Left ventricle myocardium superior (tissue), 1 donor: Measurements from ENCODE around the gene HAL. TPM values are rescaled to one million over a fixed set of nuclear protein-coding genes. Genes with fewer than 3 reads are reported as not detected.

ENCODE experiments used
- ATAC-seq: fragments of 200-7000 bp; cut with Tn5 transposase; one replicate; pipeline ENCODE4 v1.9.1; 2020; ENCODE audit warnings: mild to moderate bottlenecking, moderate library complexity
- DNase-seq: peaks from one replicate; pipeline ENCODE4 v3.0.0-alpha.2; 2020
- intact Hi-C: fragments of 100-400 bp; cut with micrococcal nuclease; formaldehyde crosslinking; loops from one replicate; pipeline ENCODE4 v1.11.0; 2022
- long read RNA-seq: library from polyadenylated mRNA; unstranded; transcript quantifications from one replicate; pipeline ENCODE4 v2.0.0, GENCODE V29; 2021
- total RNA-seq: library from RNA; stranded (reverse); fragmentation: NEBNext Ultra II Directional; extraction: Animal tissue kit (Norgen Biotek cat#: 25700); gene quantifications from one replicate; pipeline ENCODE4 v1.2.1, GENCODE V29; 2021
- donor health status: DM: no; HTN: yes; CAD: no; lungs with severe emphysema.

HAL gene, protein sequence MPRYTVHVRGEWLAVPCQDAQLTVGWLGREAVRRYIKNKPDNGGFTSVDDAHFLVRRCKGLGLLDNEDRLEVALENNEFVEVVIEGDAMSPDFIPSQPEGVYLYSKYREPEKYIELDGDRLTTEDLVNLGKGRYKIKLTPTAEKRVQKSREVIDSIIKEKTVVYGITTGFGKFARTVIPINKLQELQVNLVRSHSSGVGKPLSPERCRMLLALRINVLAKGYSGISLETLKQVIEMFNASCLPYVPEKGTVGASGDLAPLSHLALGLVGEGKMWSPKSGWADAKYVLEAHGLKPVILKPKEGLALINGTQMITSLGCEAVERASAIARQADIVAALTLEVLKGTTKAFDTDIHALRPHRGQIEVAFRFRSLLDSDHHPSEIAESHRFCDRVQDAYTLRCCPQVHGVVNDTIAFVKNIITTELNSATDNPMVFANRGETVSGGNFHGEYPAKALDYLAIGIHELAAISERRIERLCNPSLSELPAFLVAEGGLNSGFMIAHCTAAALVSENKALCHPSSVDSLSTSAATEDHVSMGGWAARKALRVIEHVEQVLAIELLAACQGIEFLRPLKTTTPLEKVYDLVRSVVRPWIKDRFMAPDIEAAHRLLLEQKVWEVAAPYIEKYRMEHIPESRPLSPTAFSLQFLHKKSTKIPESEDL
- 0.27 TPM for total RNA-seq
- long read RNA-seq = 0 reads

DNA sequence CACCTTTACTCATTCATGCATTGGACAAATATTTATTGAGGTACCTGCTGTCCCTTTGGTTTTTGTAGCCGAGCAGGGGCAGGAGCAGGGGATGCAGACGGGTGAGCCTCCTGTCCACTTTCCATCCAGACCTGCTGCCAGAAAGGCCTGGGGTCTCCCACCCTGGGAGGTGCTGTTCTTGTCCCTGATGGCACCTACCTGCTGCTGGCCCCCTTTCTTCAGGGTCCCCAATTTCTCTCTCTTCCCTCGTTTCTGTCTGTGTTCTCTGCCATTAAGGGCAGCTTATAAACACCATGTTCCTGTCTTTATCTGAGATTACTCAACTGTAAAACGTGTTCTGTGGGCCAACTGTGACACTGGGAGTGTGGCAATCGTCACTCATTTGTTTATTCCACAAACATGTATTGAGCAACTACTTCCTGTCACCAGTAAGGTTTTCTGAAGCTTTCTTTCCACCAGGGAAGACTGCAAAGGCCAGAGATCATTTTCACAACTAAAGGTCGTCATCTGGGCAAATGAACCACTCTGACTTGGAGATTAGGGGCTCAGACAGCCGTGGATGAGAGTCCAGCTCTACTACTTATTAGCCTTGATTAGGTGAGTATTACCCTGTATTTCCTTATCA is at the start of gene HAL:
HAL (minus strand) TSS at position 311 of the 625 bp plus-strand sequence. CDS start 434 bp downstream, outside the sequence.
- DNase-seq (peak; percentile 32), ATAC-seq (peak; percentile 58)
- intact Hi-C loops = loop anchor here (10.0 kb wide), 1 partner anchor 171 kb away; no protein-coding TSS in a partner anchor

DNA sequence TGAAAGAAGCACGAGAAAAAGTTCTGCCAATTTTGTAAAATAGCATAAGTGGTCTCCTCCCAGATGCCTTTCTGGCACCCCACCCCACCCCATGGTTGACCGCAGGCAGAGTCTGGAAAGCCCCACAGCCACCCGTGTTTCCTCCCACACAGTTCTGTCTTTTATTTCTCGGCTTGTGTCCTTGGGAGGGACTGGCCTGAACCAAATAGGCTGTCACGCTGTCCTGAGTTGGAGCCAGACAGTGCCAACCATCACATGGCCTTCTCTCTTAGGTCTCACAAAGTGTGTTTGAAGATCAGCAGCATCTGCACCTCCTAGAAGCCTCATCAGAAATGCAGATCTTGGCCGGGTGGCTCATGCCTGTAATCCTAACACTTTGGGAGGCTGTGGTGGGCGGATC is 49.4 kb upstream of the HAL start:
- ATAC-seq (no peak), DNase-seq (no peak)
- intact Hi-C loops = no loop called here

DNA sequence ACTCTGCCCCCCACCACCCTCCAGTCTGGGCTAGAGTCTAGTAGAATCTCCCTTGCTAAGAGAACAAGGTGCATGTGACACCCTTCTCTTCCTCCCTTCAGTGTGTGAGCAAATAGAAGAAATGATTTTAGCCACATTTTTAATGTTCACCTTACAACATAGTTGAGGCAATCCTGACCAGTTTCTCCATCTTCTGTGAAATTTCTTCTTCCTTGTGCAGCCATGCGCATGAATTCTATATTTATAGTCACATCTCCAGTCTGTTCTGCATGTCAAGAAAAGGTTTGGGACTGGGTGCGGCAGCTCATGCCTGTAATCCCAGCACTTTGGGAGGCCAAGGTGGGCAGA is 48.8 kb upstream of the HAL start:
- ATAC-seq = no peak
- DNase-seq = no peak
- intact Hi-C loops = no loop called here

DNA sequence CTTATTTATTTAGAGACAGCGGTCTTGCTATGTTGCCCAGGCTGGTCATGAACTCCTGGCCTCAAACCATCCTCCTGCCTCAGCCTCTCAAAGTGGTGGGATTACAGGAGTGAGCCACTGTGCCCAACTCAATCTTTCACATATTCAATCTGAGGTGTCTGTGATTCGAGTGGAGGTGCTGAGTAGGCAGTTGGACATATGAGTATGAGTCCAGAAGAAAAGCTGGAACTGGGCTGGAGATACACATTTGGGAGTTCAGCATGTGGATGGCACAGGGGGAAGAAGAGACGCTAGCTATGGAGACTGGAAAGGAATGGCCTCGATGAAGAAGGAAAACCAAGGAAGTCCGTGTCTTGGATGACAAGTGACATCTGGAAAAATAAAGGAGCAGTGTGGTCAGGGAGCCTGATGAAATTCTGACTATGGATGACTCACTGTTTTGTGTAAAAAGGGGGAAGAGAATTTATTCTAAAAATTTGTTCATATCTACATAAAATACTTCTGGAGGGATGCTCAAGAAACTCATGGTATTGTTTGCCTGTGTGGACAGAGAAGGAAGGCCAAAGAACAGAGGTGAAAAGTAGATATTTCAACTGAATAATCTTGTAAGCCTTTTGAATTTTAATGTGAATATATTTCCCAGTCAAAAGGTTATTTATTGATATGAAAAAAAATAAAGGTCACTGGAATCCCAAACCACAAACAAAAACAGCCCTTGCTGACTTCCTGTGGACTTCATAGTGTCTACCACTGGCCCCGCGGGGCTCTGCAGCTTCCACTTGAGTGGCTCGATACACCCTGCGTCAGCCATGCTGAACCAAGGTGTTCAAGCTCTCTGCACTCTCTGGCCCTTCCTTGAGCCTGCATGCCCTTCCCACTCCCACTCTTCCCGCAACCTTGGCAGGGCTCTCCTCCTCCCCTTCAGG is 48.1 kb upstream of the HAL start:
- ATAC-seq = no peak
- intact Hi-C loops = no loop called here
- no peak for DNase-seq

DNA sequence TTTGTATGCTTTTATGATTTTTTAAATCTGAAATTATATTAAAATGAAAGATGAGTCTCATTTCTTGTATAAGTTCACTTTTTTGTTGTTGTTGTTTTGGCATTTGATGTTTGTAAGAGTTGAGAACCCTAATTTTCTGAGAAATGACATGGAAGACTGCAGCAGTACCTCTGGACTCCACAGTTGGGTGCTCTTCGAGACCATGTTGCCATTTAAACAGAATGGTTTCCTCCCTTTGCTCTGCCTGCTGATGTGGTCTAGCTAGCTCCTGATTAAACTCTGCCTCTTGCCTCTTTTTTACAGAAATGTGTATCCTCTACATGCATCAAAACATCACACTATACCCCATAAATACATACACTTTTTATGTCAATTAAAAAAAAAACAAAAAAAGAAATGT is 45.0 kb upstream of the HAL start:
- intact Hi-C loops = no loop called here
- ATAC-seq (no peak), DNase-seq (no peak)

DNA sequence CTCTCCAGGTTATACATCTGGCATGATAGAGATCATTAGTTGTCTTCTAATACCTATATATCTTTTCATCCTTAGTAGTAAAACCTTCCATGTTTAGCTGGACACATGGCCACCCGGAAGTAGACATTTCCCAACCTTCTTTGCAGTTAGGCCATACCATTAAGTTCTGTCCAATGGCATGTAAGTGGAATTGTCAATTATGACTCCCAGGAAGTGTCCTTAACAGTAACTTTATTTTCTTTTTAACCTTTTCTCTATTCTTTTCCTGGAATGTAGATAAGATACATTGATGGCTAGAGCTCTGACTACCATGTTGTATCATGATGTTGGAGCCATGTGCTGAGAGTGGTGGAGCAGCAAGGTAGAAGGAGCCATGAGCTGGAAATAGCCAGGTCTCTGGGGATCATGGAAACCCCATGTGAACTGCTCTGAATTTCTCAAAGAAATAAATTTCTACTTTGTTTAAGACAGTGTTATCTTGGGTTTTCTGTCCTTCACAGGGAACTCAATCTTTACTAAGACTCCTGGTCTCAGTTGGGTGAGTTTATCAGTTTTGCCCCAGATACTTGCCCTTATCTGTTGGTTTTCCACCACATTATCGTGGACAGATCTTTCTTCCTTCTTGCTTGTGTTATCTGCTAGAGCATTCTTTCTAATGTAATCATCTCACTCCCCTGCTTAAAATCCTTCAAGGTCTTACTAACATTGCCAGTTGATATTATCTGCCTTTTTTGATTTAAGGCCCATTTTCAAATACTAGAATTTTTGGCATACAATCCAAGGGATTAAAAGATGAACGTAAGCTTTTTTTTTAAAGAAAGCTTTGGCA is 44.4 kb upstream of the HAL start:
- no peak for ATAC-seq
- DNase-seq = no peak
- intact Hi-C loops = no loop called here

DNA sequence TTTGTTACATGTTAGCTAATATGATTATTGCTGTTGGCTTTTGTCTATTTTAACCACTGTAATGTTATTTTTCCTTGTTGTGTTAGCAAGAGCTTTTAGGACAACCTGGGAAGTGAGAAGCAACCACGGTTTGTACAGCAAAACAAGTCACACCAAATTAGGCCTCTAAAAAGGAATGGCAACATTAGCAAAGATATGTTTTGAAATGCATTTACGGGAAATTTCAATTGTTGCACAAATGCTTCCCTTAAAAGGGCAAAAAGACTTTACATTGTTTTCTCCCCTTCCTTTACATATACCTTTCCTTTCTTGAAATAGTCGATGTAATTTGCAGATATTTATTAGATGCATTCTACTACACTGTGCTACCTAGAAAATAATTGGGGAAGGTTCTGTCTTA is 43.4 kb upstream of the HAL start:
- intact Hi-C loops = no loop called here
- DNase-seq (no peak), ATAC-seq (no peak)

DNA sequence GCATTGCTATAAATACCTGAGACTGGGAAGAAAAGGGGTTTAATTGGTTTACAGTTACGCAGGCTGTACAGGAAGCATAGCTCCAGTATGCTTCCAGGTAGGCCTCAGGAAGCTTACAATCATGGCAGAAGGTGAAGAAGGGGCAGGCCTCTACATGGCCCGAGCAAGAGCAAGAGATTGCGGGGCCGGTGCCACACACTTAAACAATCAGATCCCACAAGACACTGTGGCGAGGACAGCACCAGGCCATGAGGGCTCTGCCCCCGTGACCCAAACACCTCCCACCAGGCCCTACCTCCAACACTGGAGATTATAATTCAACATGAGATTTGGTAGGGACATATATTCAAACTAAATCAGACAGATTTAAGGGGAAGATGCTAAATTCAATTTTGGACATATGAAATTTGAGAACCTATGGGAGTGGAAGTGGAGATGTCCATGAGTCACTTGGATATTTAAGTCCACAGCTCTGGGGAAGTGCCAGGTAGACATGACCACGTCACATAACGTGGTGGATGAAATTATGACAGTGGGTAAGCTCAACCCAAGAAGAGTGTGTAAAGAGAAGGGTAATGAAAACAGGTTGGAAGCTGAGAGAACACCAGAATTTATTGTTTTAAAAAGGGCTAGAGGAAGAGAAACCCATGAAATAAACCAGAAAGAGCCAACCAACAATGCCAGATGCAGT is 40.8 kb upstream of the HAL start:
- intact Hi-C loops = no loop called here
- ATAC-seq (no peak), DNase-seq (no peak)

DNA sequence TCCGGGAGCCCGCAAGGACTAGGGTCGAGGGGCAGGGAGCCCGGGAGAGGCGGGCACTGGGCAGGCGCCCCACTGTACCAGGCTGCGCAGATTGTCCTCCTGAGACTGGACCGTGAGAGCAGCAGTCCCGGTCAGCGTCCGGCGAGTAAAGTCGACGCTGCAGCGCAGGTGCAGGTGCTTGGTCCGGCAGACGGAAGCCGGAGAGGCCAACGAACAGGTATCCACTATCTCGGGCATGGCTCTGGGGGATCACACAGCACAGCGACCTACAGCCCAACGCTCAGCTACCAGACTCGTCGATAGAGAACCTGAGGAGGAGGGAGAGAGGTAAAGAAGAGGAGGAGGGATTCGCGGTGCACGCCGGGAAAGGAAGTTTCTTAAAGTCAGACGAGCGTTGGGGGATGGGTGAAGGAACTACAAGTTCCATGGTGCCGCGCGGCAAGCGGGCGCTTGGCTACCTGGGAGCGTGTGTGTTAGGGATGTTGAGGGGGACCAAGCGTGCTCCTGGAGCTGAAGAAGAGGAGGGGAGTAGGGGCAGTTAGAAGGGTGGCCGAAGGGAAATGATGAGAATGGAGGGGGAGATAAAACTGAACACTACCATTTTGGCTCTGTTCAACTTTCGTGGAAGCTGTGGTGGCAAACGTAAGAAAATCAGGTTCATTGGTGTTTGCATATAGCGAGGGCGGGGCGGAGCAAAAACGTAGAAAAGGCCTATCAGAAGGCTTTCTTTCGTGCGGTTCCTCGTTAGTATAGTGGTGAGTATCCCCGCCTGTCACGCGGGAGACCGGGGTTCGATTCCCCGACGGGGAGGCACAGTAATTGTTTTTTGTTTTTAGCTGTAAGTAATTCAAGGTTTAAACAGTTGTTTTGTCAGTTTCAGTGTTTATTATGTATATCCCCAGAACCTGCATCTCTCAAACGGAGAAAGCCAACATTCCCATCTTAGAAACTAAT is 39.4 kb upstream of the HAL start, which contains the start of gene LTA4H:
LTA4H (minus strand) TSS at position 305 of the 954 bp plus-strand sequence; CDS start at position 237, 68 bp downstream.
- ATAC-seq (peak; percentile 99), DNase-seq (peak; percentile 97)
- intact Hi-C loops = no loop called here

DNA sequence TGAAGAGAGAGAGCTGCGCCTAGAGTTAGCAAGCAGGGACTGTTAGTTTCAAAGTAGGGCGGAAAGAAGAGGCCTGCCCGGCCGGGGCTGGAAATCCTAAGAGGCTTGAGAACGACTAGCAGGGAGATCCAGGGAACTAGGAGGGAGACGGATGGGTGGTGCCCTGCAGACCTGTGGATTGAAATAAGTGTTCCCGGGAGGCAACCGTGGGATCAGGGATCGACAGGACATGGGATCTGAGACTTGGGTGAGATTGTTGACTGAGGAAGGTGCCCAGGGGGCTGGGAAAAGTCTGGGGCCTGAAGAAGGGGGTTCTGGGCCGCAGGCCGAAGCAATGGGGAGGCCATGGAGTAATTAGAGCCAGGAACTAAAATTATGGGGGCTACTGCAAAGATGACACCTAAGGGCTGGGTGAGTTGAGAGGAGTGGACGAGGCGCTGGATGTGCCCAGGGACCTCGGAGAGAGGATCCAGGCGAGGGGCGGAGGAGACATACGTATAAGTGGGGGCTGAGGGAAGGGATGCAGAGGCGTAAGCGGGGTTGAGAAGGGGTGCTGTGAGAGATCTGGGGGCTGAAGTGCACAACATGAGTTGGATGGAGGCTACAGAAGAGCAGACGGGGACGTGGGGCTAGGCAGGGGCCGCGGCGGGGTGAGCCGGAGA is 38.6 kb upstream of the HAL start:
- peak; percentile 19 for ATAC-seq
- DNase-seq = peak; percentile 30
- intact Hi-C loops = no loop called here

DNA sequence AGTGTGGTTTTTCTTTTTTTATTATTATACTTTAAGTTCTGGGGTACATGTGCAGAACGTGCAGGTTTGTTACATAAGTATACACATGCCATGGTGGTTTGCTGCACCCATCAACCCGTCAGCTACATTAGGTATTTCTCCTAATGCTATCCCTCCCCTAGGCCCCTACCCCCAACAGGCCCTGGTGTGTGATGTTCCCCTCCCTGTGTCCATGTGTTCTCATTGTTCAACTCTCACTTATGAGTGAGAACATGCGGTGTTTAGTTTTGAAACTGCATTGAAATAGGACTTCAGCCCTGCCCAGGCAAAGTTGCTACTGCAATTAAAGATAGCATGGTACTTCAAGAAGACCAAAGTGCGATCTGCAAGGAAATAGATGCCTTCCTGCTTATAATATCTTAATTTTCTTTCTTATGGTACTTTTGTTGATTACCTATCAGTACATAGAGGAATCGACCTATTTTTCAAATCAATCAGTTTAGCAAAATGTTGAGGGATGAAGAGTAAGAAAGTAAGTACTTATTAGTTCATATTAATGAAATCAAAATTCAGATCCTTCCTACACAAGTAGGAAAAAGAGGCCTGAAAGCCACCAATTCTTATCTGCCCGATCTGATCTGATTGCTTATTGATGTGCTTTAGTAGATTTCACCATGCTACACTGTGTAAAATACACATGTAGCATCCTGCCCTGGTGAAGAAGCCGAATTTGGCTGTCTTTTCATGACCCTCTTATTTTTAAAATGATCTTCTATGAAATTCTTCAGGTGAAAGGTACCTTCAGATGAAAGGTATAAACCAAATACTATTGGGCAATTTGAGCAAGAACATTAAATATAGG is 37.6 kb upstream of the HAL start:
- ATAC-seq (no peak), DNase-seq (no peak)
- intact Hi-C loops = no loop called here

DNA sequence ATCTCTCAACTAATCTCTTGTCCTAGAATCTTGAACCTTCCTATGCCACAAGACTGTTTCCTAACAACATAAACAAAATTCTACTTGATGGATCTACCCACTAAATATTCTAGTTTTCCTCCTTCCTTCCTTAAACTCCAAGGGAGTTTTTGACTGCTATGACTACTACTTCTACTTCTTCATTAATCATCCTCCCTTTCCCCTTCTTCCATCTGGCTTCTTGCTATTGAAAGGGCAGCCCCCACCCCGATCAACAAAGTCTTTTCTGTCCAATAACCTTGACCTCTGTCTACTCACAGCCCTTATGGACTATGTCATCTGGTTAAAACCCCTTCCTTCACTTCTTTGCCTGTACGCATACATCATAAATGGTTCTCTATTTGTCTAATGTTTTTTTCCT is 33.7 kb upstream of the HAL start:
- intact Hi-C loops = no loop called here
- ATAC-seq = no peak
- no peak for DNase-seq

DNA sequence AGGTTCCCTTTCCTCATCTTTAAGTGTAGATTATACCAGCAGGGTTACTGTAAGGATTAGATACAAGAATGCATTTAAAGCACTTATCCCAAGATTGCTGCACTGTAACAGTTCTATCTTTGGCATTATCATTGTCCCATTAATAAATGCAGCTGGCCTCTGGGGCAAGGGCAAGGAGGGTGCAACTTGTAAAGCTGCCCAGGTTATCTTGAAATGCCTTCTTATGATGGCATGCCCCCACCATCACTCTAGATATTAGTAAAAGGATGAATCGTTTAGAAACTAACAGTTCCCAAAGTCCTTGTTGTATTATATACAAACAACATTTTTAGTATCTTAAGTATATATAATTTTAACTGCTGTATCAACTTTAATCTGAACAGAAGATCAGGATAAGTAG is 32.4 kb upstream of the HAL start:
- DNase-seq = no peak
- intact Hi-C loops = no loop called here
- ATAC-seq = no peak

DNA sequence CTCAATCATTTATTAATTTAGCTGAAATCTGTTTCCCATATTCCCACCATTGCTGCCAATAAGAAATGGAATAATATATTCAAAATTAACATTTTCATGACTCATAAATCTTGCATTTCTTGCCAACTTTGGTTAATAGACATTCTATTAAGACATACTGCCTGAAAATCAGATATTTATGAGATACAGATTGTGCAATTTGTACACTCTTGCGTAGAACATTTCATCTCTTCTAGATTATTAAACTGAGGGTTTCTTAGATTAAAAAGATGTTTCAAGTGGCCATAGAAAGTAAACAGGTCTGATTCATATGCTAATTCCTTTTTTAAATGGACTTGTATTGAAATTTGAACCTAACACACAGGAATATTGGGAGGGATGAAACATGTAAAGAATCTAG is 30.2 kb upstream of the HAL start:
- ATAC-seq (no peak), DNase-seq (no peak)
- intact Hi-C loops = no loop called here

DNA sequence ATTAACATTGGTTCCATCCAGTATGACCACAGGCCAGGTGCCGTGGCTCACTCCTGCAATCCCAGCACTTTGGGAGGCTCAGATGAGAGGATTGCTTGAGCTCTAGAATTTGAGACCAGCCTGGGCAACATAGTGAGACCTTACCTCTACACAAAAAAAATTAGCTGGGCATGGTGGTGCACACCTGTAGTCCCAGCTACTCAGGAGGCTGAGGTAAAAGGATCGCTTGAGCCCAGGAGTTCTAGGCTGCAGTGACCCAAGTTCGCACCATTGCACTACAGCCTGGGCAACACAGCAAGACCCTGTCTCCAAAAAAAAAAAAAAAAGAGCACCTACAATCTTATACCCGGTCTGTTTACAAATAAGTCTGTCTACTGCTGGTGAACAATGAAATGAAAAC is 29.4 kb upstream of the HAL start:
- no peak for DNase-seq
- intact Hi-C loops = no loop called here
- ATAC-seq = no peak
